G401.6 (cell line): ENCODE results near the gene HSPB8.

ENCODE experiments used
- FAIRE-seq: peaks from 2 replicates; lab custom pipeline; 2012; peaks lifted over from hg19 to GRCh38; lab: Jason Lieb, UNC

The HSPB8 gene

GRCh38 chr12:119171291-119171690 is 7.4 kb upstream of the HSPB8 start:
- no peak for FAIRE-seq

GRCh38 chr12:119171691-119172425 is 6.9 kb upstream of the HSPB8 start:
- FAIRE-seq: no peak

- FAIRE-seq: no peak
Measured at GRCh38 chr12:119175081-119175480, 3.6 kb upstream of the HSPB8 start.

DNA sequence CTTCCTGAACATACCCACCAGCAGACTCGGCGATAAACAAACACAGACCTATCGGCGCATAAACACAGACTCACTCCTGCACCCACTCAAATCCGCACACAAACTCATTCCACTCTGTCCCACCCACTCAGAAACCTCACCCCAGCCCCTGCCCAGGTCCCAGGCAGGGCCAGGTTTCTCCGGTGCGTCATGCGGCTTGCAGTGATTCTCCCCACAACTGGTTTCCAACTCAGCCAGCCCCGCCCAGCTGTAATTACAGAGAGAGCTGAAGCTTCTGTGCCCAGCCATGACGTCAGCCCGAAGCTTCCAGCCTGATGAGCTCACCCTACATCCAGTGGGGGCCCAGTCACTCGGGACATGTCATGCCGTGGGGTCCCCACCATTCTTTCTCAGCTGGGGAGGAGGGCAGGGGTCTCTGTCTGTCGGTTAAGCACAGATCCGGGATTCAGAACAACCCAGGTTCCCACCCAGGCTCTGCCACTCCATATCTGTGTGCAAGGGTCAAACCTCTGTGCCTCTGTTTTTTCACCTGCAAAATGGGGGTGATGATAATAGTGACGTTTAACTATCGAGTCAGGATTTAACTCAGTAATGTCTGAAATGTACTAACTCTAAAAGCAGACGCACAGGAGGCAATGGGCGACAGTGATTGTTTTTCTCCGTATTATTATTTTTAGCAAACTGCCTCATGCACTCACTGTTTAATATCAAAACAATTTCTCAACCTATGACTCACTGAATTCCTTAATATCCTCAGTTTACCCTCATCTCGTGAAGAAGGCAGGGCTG is 2.3 kb upstream of the HSPB8 start:
- FAIRE-seq: no peak

- no peak for FAIRE-seq
Measured at GRCh38 chr12:119177056-119177325, 1.7 kb upstream of the HSPB8 start.

- FAIRE-seq: no peak
Measured at GRCh38 chr12:119177724-119178380, 879 bp upstream of the HSPB8 start.

- no peak for FAIRE-seq
Measured at GRCh38 chr12:119179335-119180021, 747 bp downstream of the HSPB8 start.

DNA sequence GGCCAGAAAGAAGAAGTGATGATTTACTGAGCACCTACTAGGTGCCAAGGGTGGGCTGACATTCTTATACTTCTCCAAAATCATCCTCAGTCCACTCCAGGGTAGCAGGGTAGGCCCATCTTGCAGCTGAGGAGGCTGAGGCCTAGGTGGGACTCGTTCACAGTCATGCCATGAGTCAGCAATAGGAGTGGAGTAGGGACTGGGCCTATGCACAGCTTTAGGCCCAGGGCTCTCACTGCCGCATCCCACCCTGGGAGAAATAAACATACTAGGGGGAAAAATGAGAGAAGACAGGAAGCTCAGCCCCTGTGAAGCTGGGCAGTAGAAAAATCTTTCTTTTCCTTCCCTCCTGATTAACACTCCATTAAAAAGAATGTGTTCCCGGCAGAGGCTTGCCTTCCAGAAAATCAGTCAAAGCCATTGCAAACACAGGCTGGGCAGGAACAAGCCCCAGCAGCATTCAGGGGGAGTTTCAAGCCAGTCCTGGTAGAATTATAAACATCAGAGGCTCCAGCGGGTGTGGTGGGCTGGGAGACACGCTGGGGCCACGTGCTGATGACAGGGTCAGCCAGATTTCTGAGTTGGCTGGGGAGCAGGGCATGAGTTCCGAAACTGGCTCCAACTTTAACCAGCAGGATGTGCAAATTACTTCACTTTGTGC is 1.8 kb downstream of the HSPB8 start:
- no peak for FAIRE-seq

DNA sequence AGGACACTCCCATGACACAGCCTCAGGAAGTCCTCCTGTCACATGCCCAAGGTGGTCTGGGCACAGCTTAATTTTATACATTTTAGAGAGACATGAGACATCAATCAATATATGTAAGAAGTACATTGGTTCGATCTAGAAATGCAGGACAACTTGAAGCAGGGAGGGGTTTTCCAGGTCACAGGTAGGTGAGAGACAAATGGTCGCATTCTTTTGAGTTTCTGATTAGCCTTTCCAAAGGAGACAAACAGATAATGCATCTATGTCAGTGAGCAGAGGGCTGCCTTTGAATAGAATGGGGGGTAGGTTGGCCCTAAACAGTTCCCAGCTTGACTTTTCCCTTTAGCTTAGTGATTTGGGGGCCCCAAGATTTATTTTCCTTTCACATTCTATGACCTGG is 2.5 kb downstream of the HSPB8 start:
- no peak for FAIRE-seq

- FAIRE-seq: no peak
Measured at GRCh38 chr12:119181944-119182343, 3.2 kb downstream of the HSPB8 start.

DNA sequence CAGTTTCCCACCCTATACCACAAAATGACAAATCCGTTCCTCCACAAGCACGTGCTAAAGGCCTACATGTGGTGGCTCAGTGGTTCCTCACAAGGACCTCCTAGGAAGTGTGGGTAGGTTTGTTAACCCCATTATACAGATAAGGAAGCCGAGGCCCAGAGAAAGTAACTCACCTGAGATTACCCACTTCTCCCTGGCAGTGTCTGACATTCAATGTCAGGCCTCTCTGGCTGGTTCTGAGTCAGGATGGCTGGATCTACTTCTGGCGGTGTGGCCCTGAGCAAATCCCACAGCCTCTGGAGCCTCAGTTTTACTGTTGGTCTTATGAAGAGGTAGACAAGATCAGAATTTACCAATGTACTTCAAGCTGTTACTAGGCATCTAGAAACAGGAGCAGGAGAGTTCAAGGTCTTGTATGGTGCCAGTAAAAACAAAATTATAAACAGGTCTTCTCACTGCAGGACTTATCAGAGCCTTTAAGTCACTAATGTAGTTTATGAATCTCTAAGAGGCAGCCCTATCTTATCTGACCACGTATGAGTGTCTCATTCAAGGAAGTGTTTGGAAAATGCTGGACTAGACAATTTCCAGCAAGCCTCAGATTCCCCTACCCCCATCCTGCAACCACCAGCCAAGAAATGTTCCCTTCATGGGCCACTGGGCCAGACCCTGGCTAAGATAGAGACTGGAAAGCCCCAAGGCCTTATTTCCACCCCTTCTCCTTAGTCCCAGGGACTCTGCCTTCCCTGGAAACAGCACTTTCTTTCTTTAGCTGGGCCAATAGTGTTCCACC is 4.2 kb downstream of the HSPB8 start:
- FAIRE-seq: no peak

- FAIRE-seq: no peak
Measured at GRCh38 chr12:119183942-119184695, 5.4 kb downstream of the HSPB8 start.

- no peak for FAIRE-seq
Measured at GRCh38 chr12:119195256-119195655, 16.5 kb downstream of the HSPB8 start.

GRCh38 chr12:119198440-119198839 is 19.7 kb downstream of the HSPB8 start:
- no peak for FAIRE-seq

DNA sequence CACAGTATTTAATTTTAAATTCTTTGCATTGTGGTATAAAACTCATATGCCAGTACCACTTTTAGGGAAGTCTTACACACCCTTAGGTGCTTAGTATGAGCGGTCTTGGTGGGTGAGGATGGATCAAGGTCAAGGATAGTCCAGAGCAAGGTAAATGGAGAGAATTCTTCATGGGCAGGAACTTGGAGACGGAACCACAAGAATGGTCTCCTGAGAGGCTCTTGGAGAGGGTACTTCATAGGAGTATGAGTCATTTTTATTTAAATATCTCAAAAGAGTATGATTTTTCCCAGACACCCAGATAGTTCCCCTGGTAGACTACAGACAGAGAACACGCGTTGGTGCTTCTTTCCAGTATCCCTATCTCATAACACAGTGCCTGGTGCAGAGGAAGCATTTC is 21.9 kb downstream of the HSPB8 start:
- FAIRE-seq: no peak

DNA sequence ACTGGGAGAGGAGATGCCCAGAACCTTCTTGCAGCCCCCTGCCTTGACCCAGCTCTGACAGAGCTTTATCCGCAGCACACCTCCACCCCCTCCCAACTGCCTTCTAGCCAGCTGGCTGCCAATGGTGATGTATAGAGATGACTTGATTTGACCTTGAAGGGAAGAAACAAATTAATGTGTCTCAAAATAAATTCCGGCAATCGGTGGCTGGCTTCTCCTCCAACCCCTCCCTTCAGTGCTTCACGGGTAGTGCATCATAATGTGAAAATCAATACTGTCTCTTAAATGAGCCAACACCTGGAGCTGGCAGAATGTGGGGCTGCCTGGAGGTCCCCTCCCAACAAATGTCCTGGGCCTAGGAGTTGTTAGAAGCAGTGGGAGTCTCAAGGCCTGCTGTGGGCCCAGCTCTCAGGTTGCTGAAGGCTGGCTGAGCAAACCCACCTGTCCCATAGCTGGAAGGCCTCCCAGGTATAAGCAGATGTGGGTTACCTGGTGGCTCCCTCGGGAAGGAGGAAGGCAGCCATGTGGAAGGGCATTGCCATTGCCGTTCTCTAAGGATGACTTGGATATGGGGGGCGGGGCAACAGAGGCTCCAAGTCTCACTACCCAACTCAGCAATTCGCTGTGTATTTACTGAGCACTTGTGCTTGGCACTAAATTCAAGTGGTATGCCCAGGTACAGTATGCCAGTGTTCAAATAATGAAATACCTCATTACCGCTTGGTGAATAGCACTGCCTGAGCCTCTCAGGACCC is 23.2 kb downstream of the HSPB8 start:
- FAIRE-seq: no peak

GRCh38 chr12:119202544-119202943 is 23.8 kb downstream of the HSPB8 start:
- no peak for FAIRE-seq

- no peak for FAIRE-seq
Measured at GRCh38 chr12:119204131-119204530, 25.4 kb downstream of the HSPB8 start.

DNA sequence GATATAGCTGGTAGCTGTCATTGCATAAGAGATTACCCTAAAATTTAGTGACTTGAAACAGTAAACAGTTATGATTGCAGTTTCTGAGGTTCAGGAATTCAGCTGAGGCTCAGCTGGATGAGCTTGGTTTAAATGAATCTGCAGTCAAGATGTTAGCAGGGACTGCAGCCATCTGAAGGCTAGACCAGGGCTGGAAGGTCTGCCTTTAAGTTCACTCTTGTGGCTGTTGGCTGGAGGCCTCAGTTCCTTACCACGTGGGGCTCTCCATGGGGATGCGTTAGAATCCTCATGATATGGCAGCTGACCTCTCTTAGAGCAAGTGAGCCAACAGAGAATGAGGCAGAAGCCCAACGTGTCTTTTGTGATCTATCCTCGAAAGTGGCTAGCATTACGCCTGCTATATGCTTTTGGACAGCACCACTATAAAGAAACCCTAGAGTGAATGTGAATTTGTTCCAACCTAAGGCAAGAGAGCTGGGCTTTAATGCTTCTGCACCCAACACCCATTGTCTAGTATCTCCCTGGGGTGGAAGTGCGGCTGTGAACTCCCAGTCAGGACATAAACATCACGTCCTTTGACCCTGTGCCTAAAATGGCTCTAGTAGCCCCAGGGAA is 26.0 kb downstream of the HSPB8 start:
- FAIRE-seq: no peak
